OCI-LY3 (cell line): ENCODE measurements around the gene HS3ST3A1.

ENCODE experiments used
- EZH2phosphoT487 ChIP-seq: fragments of 200-600 bp; shearing (Covaris generic); IDR thresholded peaks from 2 replicates; pipeline ENCODE4 v1.6.1; 2018; ENCODE audit warnings: antibody characterized with exemption, mixed run types, low read depth
- TF ChIP-seq, protein P1 (sequence below): fragments of 200-600, 300-600 bp; sonication (generic); IDR thresholded peaks from 2 replicates; pipeline ENCODE4 v1.5.1; 2014; ENCODE audit warnings: antibody characterized with exemption, low read length, low read depth

DNA sequence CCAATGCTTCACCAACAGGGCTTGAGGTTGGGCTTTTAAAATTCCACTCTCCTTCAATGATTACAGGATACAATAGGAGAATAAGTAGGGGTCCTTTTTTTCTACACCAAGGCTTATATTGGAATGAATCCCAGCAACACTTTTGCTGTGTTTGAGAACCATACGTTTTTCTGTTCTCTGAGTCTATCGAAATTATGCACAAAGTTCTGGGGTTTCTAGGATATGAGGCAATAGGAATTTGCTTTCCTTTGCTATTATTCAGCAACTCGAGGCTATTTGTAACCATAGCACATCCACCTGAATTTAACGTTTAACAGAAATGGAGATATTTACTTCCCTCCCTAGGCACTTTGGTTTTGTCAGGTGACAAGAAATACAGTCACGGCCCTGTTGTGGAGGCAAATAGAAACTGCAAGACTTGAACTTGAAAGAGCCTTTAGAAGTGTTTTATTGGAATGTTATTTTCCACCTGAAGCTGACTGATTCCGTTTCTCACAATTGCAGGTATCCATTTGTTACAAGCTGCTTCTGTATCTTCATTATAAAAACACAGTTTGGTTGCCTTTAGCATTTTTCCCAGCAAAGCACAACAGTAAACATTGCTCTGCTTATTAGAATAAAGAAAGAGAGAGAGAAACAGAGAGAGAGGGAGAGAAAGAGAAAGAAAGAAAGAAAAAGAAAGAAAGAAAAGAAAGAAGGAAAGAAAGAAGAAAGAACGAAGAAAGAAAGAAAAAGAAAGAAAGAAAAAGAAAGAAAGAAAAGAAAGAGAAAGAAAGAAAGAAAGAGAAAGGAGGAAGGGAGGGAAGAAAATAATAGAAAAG is 109.6 kb downstream of the HS3ST3A1 start:
- TF ChIP-seq, protein P1, sequence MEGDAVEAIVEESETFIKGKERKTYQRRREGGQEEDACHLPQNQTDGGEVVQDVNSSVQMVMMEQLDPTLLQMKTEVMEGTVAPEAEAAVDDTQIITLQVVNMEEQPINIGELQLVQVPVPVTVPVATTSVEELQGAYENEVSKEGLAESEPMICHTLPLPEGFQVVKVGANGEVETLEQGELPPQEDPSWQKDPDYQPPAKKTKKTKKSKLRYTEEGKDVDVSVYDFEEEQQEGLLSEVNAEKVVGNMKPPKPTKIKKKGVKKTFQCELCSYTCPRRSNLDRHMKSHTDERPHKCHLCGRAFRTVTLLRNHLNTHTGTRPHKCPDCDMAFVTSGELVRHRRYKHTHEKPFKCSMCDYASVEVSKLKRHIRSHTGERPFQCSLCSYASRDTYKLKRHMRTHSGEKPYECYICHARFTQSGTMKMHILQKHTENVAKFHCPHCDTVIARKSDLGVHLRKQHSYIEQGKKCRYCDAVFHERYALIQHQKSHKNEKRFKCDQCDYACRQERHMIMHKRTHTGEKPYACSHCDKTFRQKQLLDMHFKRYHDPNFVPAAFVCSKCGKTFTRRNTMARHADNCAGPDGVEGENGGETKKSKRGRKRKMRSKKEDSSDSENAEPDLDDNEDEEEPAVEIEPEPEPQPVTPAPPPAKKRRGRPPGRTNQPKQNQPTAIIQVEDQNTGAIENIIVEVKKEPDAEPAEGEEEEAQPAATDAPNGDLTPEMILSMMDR, result no peak
- no peak for TF ChIP-seq EZH2phosphoT487
